Colon (tissue), 2 donors: ENCODE results near the gene RTN4RL2.

Experiments
- FAIRE-seq: peaks from 2 replicates; lab custom pipeline; 2012; peaks lifted over from hg19 to GRCh38; lab: Jason Lieb, UNC
- donor health status: control.
- donor health status: control.

Gene RTN4RL2

GRCh38 chr11:57481915-57482781 lies 21.8 kb downstream of the RTN4RL2 start:
- FAIRE-seq, result no peak

DNA sequence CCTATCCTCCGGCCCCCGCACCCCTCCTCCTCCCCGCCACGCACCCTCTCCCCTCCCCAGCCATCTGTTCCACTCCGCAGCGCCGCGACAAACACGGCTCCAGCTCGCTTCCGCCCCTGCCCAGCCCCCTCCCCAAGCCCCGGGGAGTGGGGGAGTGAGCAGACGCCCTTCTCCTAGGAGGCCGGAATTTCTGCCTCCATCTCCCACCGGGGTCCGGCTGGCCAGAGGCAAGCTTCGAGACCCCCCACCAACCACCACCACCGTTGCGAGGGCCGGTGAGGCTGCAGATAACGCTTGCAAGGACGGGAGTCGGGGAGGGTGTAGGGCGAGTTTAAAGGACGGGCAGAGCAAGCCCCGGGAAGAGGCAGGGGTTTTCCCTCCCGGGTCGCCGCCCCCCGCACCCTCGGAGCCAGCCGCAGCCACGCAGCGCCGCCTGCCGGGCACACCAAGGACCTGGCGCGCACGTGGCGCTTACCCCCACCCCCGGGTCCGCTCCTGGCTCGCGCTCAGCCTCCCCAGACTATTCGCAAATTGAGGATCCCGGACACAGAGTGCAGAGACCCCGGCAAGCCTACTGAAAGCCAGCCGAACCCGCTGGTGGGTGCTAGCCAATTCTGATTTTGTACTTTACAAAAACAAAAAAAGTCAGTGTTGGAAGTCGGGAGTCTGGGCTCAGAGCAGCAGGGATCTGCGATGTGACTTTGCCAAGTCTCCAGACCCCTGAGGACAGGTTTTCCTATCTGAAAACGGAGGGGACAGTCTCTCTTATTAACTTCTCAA lies 22.6 kb downstream of the RTN4RL2 start:
- no peak for FAIRE-seq

DNA sequence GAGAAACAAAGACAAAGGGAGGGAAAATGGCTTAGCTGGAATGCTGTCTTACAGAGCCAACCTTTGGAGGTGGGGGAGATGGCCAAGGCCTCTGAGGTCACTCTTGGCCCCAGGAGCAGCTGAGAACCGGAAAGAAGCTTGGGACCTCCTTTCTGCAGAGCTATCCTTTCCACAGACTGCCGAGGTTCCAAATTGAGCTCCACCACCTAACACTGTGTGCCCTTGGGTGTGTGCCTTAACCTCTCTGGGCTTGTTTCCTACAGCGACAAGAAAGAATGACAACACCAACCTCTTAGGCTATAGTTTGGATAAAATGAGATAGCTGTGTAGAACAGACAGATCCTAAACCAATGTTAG lies 23.2 kb downstream of the RTN4RL2 start:
- FAIRE-seq, result no peak

GRCh38 chr11:57484141-57484710 lies 23.9 kb downstream of the RTN4RL2 start:
- no peak for FAIRE-seq

- no peak for FAIRE-seq
Measured at GRCh38 chr11:57485217-57485990, 25.1 kb downstream of the RTN4RL2 start.

DNA sequence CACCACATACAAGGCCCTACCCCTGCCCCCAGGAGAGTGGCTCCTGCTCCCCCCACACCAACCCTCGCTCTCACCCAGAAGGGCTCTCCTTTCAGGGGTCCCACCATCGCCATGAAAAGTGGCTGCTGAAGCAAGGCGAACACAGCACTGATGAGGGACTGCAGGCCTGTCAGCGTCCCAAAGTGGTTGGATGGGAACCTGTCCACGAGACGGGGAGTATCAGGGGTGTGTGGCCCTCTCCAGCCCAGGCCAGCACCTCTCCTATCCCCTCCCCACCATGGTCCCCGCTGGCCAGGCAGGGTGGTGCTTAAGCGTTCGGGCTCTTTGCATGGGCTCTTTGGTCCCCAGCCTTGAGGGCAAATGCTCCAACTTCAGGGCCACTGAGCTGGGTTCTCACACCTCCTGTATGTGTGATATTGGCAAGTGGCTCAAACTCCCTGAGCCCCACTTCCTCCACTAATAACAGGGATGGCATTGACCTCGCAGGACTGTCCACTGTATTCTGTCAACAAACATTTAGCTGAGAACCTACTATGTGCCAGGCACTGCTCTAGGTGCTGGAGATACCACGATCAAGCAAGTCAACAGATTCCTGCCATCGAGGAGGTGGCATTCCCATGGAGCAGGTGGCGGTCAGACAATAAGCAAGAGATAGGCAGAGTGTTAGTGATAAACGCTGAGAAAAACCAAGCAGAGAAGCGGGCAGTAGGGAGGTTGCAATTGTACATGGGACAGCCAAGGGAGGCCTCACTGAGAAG lies 26.9 kb downstream of the RTN4RL2 start:
- no peak for FAIRE-seq

- no peak for FAIRE-seq
Measured at GRCh38 chr11:57487920-57488659, 27.8 kb downstream of the RTN4RL2 start.

DNA sequence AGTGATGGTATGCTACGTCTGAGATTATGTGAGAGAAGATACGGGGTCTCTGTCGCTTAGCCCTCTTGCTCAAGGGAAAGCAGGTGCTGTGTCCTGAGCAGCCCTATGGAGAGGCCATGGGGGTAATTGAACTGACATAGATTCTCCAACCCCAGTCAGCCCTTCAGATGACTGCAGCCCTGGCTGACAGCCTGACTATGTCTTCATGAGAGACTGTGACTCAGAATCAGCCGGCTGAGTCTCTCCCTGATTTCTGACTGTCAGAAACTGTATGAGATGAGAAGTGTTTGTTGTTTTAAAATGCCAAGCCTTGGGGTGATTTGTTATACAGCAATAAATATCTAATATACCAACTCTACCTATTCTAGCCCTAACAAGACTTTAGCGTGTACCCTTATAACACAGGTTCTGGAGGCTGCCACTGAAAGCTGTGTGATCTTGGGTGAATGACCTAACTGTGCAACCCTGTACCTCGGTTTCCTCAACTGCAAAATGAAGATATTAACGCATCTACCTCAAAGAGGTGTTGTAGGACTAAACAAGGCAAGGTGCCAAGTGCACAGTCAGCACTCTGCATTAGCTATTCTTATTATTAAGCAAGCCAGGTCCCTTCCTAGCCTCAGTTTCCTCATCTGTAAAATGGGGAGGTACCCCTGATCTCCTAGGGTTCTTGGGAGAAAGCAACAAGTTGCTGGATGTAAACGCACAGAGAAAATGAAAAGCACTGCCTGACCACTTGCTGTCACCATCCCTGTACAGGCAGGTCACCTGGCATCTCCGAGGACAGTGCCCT lies 30.3 kb downstream of the RTN4RL2 start:
- FAIRE-seq, result no peak

- no peak for FAIRE-seq
Measured at GRCh38 chr11:57491371-57492061, 31.2 kb downstream of the RTN4RL2 start.

DNA sequence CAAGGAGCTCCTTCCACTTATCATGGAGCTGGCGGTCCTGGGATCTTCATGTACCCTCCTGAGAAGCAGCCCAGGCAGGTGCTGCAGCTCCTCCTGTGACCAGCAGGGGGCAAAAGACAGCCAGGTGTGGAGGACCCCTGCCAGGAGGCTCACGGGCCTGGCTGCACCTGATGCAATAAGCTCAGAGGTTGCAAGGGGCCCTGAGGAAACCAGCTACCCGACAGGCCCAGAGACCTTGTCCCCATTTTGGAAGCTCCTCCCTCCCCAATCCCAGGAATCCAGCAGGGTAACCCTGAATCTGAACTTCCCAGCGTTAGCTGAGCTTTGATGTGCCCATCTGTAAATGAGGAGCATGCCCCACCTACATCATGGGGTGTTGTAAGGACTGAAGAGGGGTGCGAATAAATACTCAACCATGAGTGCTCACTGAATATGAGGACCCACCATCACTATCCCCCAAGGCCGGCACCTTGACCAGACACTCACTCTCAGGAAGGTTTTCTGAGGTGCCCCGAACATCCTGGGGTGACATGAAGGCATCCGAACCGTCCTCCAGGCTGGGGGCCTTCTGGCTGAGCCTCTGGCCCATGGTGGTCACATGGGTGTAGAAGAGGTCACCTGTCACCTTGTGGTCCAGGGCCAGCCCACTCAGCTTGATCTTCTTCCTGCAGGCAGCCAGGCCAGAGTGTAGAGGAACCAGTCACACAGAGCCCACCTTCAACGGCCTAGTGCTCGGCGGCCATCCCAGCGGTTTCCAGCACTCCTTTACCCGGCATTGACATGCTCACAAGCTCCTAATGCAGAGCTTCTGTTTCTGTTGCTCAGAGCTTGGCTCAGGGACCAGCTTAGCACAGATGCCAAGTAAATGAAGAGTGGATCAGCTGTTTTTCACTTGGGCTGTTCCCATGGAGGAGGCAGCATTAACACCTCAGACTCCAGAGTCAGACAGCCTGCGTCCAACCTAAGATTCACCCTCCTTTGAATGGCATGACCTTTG lies 33.5 kb downstream of the RTN4RL2 start:
- no peak for FAIRE-seq

- FAIRE-seq, result no peak
Measured at GRCh38 chr11:57496109-57496820, 35.9 kb downstream of the RTN4RL2 start.

DNA sequence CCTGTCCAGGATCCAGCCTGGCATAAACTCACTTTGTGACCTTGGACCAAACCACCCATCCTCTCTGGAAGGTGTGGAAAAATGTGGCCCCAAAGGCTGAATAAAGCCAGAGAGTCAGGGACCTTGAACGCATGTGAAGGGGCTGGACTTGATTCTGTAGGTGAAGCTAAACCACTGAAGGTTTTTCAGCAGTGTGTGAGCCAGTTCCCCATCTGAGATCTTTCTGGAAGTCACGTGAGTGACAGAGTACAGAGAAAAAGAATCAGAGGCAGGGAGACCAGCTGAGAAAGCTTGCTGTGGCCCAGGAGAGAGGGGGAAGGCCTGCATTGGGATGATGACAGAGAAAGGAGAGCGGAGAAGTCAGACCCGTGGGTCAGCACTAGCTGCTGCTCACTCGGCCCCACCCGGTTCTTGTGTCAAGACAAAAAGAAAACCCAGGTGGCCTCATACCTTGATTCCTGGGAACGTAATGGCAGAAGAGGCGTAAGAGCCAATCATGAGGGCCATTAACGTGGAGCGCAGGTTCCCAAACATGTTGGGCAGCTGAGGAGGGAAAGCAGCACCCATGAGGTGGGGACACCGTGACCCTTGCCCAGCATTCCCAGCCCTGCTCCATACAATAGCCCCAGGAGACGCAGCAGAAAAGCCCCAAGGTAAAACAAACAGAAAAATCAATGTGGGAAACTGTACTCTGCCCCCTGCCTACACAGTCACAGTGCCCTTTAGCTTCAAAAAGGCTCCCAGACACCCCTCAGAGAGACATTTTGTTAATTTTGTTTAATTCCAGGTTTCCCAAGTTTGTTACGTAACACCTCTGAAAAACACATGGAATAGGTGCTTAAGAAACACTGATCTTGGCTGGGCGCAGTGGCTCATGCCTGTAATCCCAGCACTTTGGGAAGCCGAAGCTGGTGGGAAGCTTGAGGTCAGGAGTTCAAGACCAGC lies 37.2 kb downstream of the RTN4RL2 start:
- FAIRE-seq, result no peak

DNA sequence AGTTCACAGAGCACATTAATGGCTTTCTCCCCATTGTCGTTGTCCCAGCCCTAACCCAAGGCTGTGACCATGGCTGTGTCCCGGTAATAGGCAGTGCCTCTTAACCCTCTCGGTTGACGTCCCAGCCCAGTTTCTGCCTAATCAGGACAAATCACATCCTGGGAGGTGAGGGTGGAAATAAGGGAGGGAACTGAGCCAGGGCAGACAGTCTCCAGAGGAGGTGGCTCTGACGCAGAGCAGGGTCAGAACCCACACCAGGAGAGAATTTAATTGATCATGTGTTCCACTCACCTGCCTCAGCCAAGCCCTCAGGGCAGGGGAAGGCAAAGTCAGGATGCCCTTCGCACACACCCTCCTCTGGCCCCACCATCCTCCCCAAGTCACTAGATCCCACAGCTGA lies 38.2 kb downstream of the RTN4RL2 start:
- no peak for FAIRE-seq

DNA sequence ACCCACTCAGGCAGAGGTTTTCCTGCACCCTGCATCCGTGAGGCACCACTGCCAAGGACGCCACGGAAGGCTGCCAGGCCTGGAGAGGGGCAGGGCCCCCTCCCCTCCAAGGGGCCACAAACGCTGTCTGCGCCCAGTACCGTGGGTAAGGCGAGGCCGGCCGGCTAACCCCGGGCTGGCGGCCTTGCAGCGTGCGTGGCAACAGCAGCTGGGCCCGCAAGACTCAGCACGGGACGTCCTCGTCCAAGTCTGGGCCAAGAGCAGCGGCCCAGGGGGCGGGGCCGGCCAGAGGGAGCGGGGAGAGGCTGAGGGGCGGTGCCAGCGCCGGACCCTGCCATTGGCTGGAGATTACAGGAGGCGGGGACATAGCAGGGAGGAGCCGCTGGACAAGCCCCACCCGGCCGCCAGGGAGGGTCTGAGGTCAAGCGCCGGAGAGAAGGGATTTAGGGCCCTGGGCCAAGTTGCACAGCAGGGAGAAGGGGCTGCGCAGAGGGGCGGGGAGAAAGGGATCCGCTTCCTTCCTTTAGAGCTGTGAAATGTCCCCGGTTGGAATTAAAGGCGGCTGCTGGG lies 39.2 kb downstream of the RTN4RL2 start:
- FAIRE-seq, result no peak

- FAIRE-seq, result no peak
Measured at GRCh38 chr11:57499983-57500461, 39.7 kb downstream of the RTN4RL2 start.

GRCh38 chr11:57500515-57500914 lies 40.2 kb downstream of the RTN4RL2 start:
- no peak for FAIRE-seq
